HT-29 (cell line): ENCODE measurements around the gene MPPED2. TPM values are rescaled to one million over a fixed set of nuclear protein-coding genes. Genes with fewer than 3 reads are reported as not detected.

ENCODE experiments used
- DNase-seq: peaks from one replicate; pipeline ENCODE4 v3.0.0-alpha.2; 2015; ENCODE audit warnings: low spot score
- total RNA-seq: library from RNA; depleted of rRNA; stranded (reverse); fragments of >200 nt; shearing (Covaris generic); gene quantifications from 2 replicates; pipeline ENCODE4 v1.2.3, GENCODE V29; 2014

Gene MPPED2
- total RNA-seq, 1 experiment from 2014 or later: not detected

- no peak for DNase-seq
These were observed 163.5 kb downstream of the MPPED2 start for GRCh38 chr11:30422447-30423278.

GRCh38 chr11:30420233-30420787 is 165.8 kb downstream of the MPPED2 start:
- no peak for DNase-seq

GRCh38 chr11:30414806-30415205 is 171.3 kb downstream of the MPPED2 start:
- no peak for DNase-seq

- no peak for DNase-seq
These were observed 171.9 kb downstream of the MPPED2 start for GRCh38 chr11:30414244-30414643.

- no peak for DNase-seq
These were observed 173.6 kb downstream of the MPPED2 start for GRCh38 chr11:30412509-30412908.

- no peak for DNase-seq
These were observed 174.8 kb downstream of the MPPED2 start for GRCh38 chr11:30411383-30411782.

GRCh38 chr11:30406978-30407762 is 179.0 kb downstream of the MPPED2 start:
- DNase-seq: no peak

GRCh38 chr11:30405385-30405784 is 180.8 kb downstream of the MPPED2 start:
- DNase-seq: no peak

- no peak for DNase-seq
These were observed 182.0 kb downstream of the MPPED2 start for GRCh38 chr11:30404136-30404535.

- DNase-seq: no peak
These were observed 190.4 kb downstream of the MPPED2 start for GRCh38 chr11:30395751-30396150.

- DNase-seq: no peak
These were observed 193.1 kb downstream of the MPPED2 start for GRCh38 chr11:30393012-30393411.

- peak; percentile 64 for DNase-seq
These were observed 193.8 kb downstream of the MPPED2 start for GRCh38 chr11:30392221-30392784.

GRCh38 chr11:30388957-30389356 is 197.2 kb downstream of the MPPED2 start:
- DNase-seq: no peak

- no peak for DNase-seq
These were observed 198.0 kb downstream of the MPPED2 start for GRCh38 chr11:30387891-30388861.

GRCh38 chr11:30381879-30382278 is 204.3 kb downstream of the MPPED2 start:
- DNase-seq: no peak

GRCh38 chr11:30380846-30381245 is 205.3 kb downstream of the MPPED2 start:
- DNase-seq: no peak

GRCh38 chr11:30377347-30377746 is 208.8 kb downstream of the MPPED2 start:
- no peak for DNase-seq

GRCh38 chr11:30370164-30370563 is 216.0 kb downstream of the MPPED2 start:
- DNase-seq: no peak

- DNase-seq: no peak
These were observed 217.8 kb downstream of the MPPED2 start for GRCh38 chr11:30368394-30368793.

GRCh38 chr11:30365793-30366517 is 220.2 kb downstream of the MPPED2 start:
- DNase-seq: no peak
